Cardiac muscle cell (in vitro differentiated cells and primary cell): ENCODE data around the gene LENEP. TPM values are rescaled to one million over a fixed set of nuclear protein-coding genes. Genes with fewer than 3 reads are reported as not detected.

ENCODE experiments used
- DNase-seq, 2 donors: peaks; one replicate each; pipeline versions ENCODE4 v3.0.0 to v3.0.0-alpha.2; 2010 to 2017; ENCODE audit warnings: low read depth in 1 of 2, low spot score in 1 of 2
- H3K27ac ChIP-seq: fragments of 200-600 bp; sonication (generic); 2 replicates; pipeline ENCODE4 v1.5.1; 2016
- H3K27me3 ChIP-seq: fragments of 200-600 bp; sonication (generic); 2 replicates; pipeline ENCODE4 v1.6.0; 2016; ENCODE audit warnings: control low read depth
- H3K36me3 ChIP-seq: fragments of 200-600 bp; sonication (generic); 2 replicates; pipeline ENCODE4 v1.5.1; 2016; ENCODE audit warnings: control low read depth
- H3K4me1 ChIP-seq: fragments of 200-600 bp; sonication (generic); 2 replicates; pipeline ENCODE4 v1.8.1; 2017; ENCODE audit warnings: low read depth, mild to moderate bottlenecking, mixed run types
- H3K4me3 ChIP-seq: fragments of 200-600 bp; sonication (generic); 2 replicates; pipeline ENCODE4 v1.5.1; 2016; ENCODE audit warnings: mild to moderate bottlenecking
- H3K9me3 ChIP-seq: fragments of 200-600 bp; sonication (generic); 2 replicates; pipeline ENCODE4 v1.5.1; 2017; ENCODE audit warnings: low read depth, mild to moderate bottlenecking, control low read depth
- polyA plus RNA-seq: library from polyadenylated mRNA; unstranded; fragments of >200 nt; fragmentation: Nextera tagmentation; extraction: Ambion mirVana; gene quantifications from 2 replicates; pipeline ENCODE4 v1.2.1, GENCODE V29; 2016
- total RNA-seq: library from RNA; depleted of rRNA; stranded (reverse); fragments of >200 nt; gene quantifications from 2 replicates; pipeline ENCODE4 v1.2.3, GENCODE V29; 2016
- TF ChIP-seq, protein P1 (sequence below): IDR thresholded peaks from 2 replicates; pipeline ENCODE4 v1.5.1; 2012; ENCODE audit warnings: low read depth, mild to moderate bottlenecking, low read length

LENEP gene
- not detected in 2 replicates for total RNA-seq
- 0.72 TPM in 1 of 2 replicates, not detected in the other for polyA plus RNA-seq

- Histone ChIP-seq H3K36me3 (peaks cover 4% of the 10 kb centered on the region), H3K4me1 (peaks cover under 1% of the 10 kb centered on the region), H3K27ac (peak within 1 kb of the TSS; percentile 48), H3K27me3 (no peaks in the 10 kb centered on the region), H3K9me3 (no peaks in the 10 kb centered on the region), H3K4me3 (no peak within 1 kb of the TSS)
- TF ChIP-seq, protein P1, sequence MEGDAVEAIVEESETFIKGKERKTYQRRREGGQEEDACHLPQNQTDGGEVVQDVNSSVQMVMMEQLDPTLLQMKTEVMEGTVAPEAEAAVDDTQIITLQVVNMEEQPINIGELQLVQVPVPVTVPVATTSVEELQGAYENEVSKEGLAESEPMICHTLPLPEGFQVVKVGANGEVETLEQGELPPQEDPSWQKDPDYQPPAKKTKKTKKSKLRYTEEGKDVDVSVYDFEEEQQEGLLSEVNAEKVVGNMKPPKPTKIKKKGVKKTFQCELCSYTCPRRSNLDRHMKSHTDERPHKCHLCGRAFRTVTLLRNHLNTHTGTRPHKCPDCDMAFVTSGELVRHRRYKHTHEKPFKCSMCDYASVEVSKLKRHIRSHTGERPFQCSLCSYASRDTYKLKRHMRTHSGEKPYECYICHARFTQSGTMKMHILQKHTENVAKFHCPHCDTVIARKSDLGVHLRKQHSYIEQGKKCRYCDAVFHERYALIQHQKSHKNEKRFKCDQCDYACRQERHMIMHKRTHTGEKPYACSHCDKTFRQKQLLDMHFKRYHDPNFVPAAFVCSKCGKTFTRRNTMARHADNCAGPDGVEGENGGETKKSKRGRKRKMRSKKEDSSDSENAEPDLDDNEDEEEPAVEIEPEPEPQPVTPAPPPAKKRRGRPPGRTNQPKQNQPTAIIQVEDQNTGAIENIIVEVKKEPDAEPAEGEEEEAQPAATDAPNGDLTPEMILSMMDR: no peak
- no peak for DNase-seq
These were observed at the start of gene LENEP for GRCh38 chr1:154993572-154994268. Gene LENEP, plus strand, starts transcription at chr1:154993586. Its CDS starts 22 bp downstream, at chr1:154993608.

DNA sequence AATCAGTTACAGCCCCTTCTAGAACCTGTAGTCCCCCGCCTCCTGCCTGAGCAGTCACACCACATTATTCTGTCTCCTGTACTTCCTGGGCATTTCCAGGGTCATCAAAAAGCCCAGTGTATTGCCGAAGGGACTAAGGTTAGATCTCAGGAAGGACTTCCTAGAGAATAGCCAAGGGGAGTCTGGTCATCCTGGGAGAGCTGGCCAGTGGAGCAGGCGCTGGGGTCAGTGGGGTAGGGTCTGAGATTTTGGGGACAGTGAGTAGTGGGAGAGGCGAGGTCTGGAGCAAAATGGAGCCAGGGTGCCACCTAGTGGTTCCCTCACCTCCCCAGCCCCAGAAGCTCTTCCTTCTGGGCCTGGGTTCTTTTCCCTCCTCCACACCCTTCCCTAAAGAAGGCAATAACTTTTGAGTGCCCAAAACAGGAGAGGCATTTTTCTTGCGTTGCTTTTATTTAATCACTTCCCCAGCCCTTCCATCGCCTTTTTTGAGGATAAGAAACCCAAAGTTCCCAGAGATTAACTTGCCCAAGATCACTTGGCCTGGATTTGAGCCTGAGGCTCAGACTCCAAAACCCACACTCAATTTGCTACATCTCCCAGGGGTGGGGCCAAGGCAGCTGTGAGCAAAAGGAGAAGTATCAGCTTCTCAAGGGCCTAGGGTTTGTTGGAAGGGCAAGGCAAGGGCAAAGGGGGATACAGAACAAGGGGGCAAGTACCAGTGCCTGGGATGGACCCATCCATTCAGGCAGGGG is 49.6 kb upstream of the LENEP start:
- H3K36me3 ChIP-seq: peaks cover 3% of the 10 kb centered on the region
- DNase-seq: peak; percentile 39 to 56
- peak overlapping the region; percentile 64 for H3K27ac ChIP-seq
- H3K9me3 ChIP-seq: no peaks in the 10 kb centered on the region
- H3K4me3 ChIP-seq: no peak overlapping the region
- H3K4me1 ChIP-seq: peaks cover 18% of the 10 kb centered on the region
- TF ChIP-seq, protein P1: peak; percentile 81
- no peaks in the 10 kb centered on the region for H3K27me3 ChIP-seq

- TF ChIP-seq, protein P1: no peak
- Histone ChIP-seq H3K27ac (peak overlapping the region; percentile 64), H3K4me3 (no peak overlapping the region), H3K4me1 (peaks cover 18% of the 10 kb centered on the region), H3K36me3 (peaks cover 3% of the 10 kb centered on the region), H3K27me3 (no peaks in the 10 kb centered on the region), H3K9me3 (no peaks in the 10 kb centered on the region)
- DNase-seq: no peak
These were observed 48.8 kb upstream of the LENEP start for GRCh38 chr1:154944401-154945159.

DNA sequence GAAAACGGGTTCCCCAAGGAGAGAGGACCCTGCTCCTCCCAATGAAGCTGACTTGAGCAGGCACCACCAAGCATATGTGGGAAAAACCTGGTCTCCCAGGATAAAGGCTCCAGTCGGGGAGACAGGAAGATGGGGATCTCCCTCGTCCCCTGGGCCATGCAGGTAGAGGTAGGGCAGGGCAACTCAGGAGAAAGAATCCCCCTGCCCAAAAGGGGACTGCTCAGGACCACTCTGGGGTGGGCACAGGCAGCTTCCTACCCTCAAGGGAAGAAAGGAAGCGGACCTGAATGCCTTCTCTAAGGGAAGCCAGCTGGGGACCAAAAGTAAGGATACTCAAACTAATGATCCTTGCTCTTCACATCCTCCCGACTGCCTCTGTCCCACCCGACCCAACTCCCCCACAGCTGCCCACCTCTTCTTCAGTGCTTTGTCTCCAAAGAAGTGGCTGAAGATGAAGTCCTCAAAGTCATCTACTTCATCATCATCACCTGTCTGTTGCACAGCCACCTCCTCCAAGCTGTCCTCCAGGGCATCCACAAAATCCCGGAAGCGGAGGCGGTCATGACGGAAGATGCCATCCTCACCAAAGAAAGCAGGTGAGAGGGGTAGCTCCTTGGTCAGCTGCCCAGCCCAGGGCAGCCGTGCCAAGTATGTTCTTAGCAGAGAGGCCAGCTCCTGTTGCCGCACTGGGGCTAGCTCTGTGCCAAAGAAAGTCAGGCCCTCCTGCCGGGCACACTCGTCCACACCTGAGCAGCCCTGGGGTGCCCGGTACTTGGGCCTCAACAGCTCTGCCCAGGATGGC is 48.0 kb upstream of the LENEP start:
- DNase-seq: no peak
- H3K4me1 ChIP-seq: peaks cover 18% of the 10 kb centered on the region
- peaks cover 3% of the 10 kb centered on the region for H3K36me3 ChIP-seq
- no peaks in the 10 kb centered on the region for H3K27me3 ChIP-seq
- no peaks in the 10 kb centered on the region for H3K9me3 ChIP-seq
- H3K4me3 ChIP-seq: no peak overlapping the region
- peak overlapping the region; percentile 64 for H3K27ac ChIP-seq
- TF ChIP-seq, protein P1: no peak
